Breast epithelium (tissue), 4 donors: ENCODE measurements around the gene OTULIN. TPM values are rescaled to one million over a fixed set of nuclear protein-coding genes. Genes with fewer than 3 reads are reported as not detected.

Source experiments
- DNase-seq, 2 donors: peaks; one replicate each; pipeline ENCODE4 v3.0.0-alpha.2; 2019; ENCODE audit warnings: low spot score in 2 of 2
- H3K27ac ChIP-seq, 2 donors: fragments of 200-600 bp; sonication (generic) in 1 of 2; one replicate each; pipeline ENCODE4 v1.5.1; 2016 to 2019; ENCODE audit warnings: mild to moderate bottlenecking in 1 of 2
- H3K27me3 ChIP-seq, 2 donors: fragments of 200-600 bp; sonication (generic) in 1 of 2; one replicate each; pipeline versions ENCODE4 v1.5.1 to v1.6.0; 2017 to 2019; ENCODE audit warnings: control low read depth in 1 of 2, mild to moderate bottlenecking in 1 of 2
- H3K36me3 ChIP-seq: fragments of 200-600 bp; one replicate; pipeline ENCODE4 v1.5.1; 2019
- H3K4me1 ChIP-seq, 2 donors: fragments of 200-600 bp; sonication (generic); one replicate each; pipeline ENCODE4 v1.5.1; 2016 to 2019; ENCODE audit warnings: control low read depth in 1 of 2
- H3K4me3 ChIP-seq, 3 donors: fragments of 200-600 bp; sonication (generic); 1 replicate in 2 of 3; 2 replicates in 1 of 3; pipeline ENCODE4 v1.5.1; 2016 to 2019; ENCODE audit warnings: mild to moderate bottlenecking in 3 of 3, moderate library complexity in 2 of 3
- H3K9me3 ChIP-seq, 2 donors: fragments of 200-600 bp; sonication (generic) in 1 of 2; one replicate each; pipeline ENCODE4 v1.5.1; 2016 to 2019; ENCODE audit warnings: control low read depth in 1 of 2
- CTCF ChIP-seq, 3 donors: fragments of 450-650 bp; IDR thresholded peaks; one replicate each; pipeline ENCODE4 v1.5.1; 2016 to 2017; ENCODE audit warnings: antibody characterized with exemption in 3 of 3, mild to moderate bottlenecking in 3 of 3, moderate library complexity in 3 of 3
- POLR2A ChIP-seq: fragments of 450-650 bp; IDR thresholded peaks from one replicate; pipeline ENCODE4 v1.6.1; 2016; ENCODE audit warnings: antibody characterized with exemption, mild to moderate bottlenecking, moderate library complexity
- POLR2AphosphoS5 ChIP-seq, 3 donors: sonication (generic); formaldehyde crosslinking; IDR thresholded peaks; one replicate each; pipeline ENCODE4 v1.6.1; 2017; ENCODE audit warnings: antibody characterized with exemption in 3 of 3
- intact Hi-C: fragments of 100-400 bp; cut with DNase I; formaldehyde crosslinking; loops from one replicate; pipeline ENCODE4 v1.15.1; 2023; ENCODE audit warnings: low total_unique reads
- total RNA-seq, 3 donors: library from RNA; depleted of rRNA; stranded (reverse); fragments of >200 nt; gene quantifications; one replicate each; pipeline ENCODE4 v1.1.0, GENCODE V29; 2016

The OTULIN gene
- total RNA-seq, 3 donors from 2014 or later, result 31.0 to 63.7 (median 47.2) TPM

- peaks cover 10% of the 10 kb centered on the region for H3K36me3 ChIP-seq
- no peak overlapping the region for H3K27ac ChIP-seq
Observed at GRCh38 chr5:14741801-14742440, 77.4 kb downstream of the OTULIN start.

GRCh38 chr5:14742498-14742897 lies 78.0 kb downstream of the OTULIN start:
- TF ChIP-seq POLR2A (no peak), CTCF (IDR thresholded peaks at IDR 0.05) (no peak), POLR2AphosphoS5 (IDR thresholded peaks at IDR 0.05) (no peak)
- intact Hi-C loops, result no loop called here
- no peaks in the 10 kb centered on the region for H3K27me3 ChIP-seq
- H3K4me1 ChIP-seq, result no peaks in the 10 kb centered on the region
- DNase-seq, result no peak
- H3K9me3 ChIP-seq, result no peaks in the 10 kb centered on the region
- peaks cover 10% of the 10 kb centered on the region for H3K36me3 ChIP-seq
- no peak overlapping the region for H3K27ac ChIP-seq
- no peak overlapping the region for H3K4me3 ChIP-seq

More at GRCh38 chr5:14741801-14742440, 77.4 kb downstream of the OTULIN start:
- Histone ChIP-seq H3K27me3 (no peaks in the 10 kb centered on the region), H3K4me1 (no peaks in the 10 kb centered on the region), H3K9me3 (no peaks in the 10 kb centered on the region), H3K4me3 (no peak overlapping the region)
- no peak for TF ChIP-seq POLR2A
- TF ChIP-seq POLR2AphosphoS5 (IDR thresholded peaks at IDR 0.05), result no peak
- no peak for TF ChIP-seq CTCF (IDR thresholded peaks at IDR 0.05)
- intact Hi-C loops, result no loop called here
- no peak for DNase-seq

GRCh38 chr5:14743601-14744295 lies 79.2 kb downstream of the OTULIN start:
- TF ChIP-seq POLR2AphosphoS5 (IDR thresholded peaks at IDR 0.05) (no peak), POLR2A (no peak)
- no peak for DNase-seq
- intact Hi-C loops, result no loop called here
- no peaks in the 10 kb centered on the region for H3K9me3 ChIP-seq
- peaks cover 10% of the 10 kb centered on the region for H3K36me3 ChIP-seq
- H3K4me3 ChIP-seq, result no peak overlapping the region
- H3K4me1 ChIP-seq, result no peaks in the 10 kb centered on the region
- no peaks in the 10 kb centered on the region for H3K27me3 ChIP-seq
- no peak overlapping the region for H3K27ac ChIP-seq

- no peak overlapping the region for H3K4me3 ChIP-seq
Observed at GRCh38 chr5:14744296-14745187, 80.0 kb downstream of the OTULIN start.

More at GRCh38 chr5:14744296-14745187, 80.0 kb downstream of the OTULIN start:
- peaks cover 10% of the 10 kb centered on the region for H3K36me3 ChIP-seq
- no peak for DNase-seq
- intact Hi-C loops, result no loop called here
- H3K9me3 ChIP-seq, result no peaks in the 10 kb centered on the region
- H3K27me3 ChIP-seq, result no peaks in the 10 kb centered on the region
- no peak overlapping the region for H3K27ac ChIP-seq
- no peaks in the 10 kb centered on the region for H3K4me1 ChIP-seq
- no peak for TF ChIP-seq POLR2A
- no peak for TF ChIP-seq POLR2AphosphoS5 (IDR thresholded peaks at IDR 0.05)
- no peak for TF ChIP-seq CTCF (IDR thresholded peaks at IDR 0.05)
